Activated CD4-positive, alpha-beta T cell treated with anti-CD3 and anti-CD28 coated beads, Interleukin-2, Interleukin-4, amounts not matched to agents 100 ng/mL and 50 ng/mL, durations not matched to agents 16 hours and 8 hours (primary cell): ENCODE measurements around the gene ADAMTS12.

ENCODE experiments used
- DNase-seq: peaks from one replicate; pipeline ENCODE4 v3.0.0-alpha.2; 2020; ENCODE audit warnings: low spot score

ADAMTS12 gene

GRCh38 chr5:33846851-33847250 lies 44.9 kb downstream of the ADAMTS12 start:
- DNase-seq: no peak

DNA sequence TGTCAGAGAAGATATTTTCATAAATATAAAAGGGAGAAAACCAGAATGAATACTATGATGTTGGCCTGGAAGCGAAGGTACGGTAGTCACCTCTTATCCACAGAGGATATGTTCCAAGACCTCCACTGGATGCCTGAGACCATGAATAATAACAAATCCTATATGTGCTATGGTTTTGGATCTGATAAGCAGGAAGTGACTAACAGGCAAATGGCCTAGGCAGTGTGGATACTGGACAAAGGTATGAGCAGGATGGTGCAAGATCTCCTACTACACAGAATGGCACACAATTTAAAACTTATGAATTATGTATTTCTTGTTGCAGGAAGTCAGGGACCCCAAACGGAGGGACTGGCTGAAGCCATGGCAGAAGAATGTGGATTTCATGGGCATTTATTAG lies 48.2 kb downstream of the ADAMTS12 start:
- no peak for DNase-seq

DNA sequence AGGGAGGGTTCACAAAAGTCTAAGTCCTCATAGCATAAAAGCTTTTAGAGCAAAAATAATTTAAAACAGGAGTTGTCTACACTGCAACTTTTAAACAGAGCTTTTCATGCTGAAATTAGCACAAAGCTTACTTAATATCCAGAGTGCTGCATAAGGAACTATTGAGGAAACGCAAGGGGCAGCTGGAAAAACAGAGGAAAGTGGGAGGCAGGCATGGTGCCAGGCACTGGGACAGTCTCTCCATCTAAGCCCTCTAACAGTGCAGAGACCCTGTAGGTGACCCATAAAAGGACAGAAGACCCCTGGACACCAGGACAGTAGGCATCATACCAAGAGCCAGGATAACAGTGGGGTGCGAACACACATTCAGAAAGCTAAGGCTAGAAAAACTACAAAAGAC lies 49.3 kb downstream of the ADAMTS12 start:
- no peak for DNase-seq

DNA sequence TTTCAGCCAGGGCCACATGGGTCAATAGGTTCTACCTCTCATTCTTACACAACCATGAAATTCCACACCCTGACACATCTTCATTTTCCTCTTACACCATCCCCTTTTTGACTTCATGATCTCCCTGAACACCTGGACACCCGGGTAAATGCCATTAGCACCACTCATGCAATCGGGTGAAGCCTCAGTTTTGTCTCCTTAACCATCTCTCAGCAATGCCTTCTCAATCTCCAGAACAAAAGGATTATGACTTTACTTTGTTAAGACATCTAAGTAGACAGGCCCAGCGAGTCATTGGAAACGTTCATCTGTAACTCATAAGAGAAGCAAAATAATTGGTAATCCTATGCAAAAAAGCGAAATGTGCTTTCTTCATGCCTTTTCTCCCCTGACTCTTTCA lies 49.9 kb downstream of the ADAMTS12 start:
- no peak for DNase-seq

- DNase-seq: peak; percentile 58
Measured at GRCh38 chr5:33840927-33841547, 50.8 kb downstream of the ADAMTS12 start.

GRCh38 chr5:33837301-33837700 lies 54.5 kb downstream of the ADAMTS12 start:
- DNase-seq: no peak

GRCh38 chr5:33834334-33834733 lies 57.5 kb downstream of the ADAMTS12 start:
- DNase-seq: no peak

- no peak for DNase-seq
Measured at GRCh38 chr5:33833237-33833575, 58.6 kb downstream of the ADAMTS12 start.

DNA sequence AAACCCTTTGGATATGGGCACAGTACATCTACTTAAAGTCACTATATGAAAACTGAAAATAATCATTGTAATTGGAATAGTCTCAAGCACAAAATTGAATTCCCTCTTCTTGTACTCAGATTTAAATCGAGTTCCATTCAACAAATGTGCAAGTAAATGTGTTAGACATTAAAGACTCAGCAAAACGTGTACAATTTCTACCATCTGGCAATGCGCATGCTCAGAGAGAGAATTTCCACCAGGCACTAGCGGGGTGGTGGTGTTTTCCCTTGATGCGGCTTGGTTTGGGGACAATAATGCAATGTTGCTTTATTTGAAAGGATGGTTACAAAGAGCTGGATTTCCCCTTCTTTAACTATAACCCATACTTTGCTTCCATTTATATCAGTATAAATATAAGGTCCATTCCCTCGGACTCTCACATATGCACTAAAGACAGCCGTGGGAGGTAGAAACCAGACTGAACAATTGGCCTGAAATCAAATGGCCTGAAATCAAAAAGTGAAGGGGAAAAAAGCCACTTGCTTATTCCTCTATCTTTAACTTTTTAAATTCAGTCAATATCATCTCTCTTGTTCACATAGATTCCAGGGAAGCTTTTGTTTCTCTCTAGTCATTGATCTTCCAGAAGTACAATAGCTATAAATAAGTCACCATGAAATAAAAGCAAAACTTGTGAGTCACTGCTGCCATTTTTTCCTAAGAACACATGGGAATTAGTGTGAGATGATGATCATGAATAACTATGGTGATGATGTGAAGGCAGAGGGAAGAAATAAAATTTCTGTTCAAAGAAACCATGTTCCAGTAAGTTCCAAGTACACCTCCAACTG lies 59.2 kb downstream of the ADAMTS12 start:
- DNase-seq: no peak

- DNase-seq: no peak
Measured at GRCh38 chr5:33831041-33831440, 60.7 kb downstream of the ADAMTS12 start.

- DNase-seq: no peak
Measured at GRCh38 chr5:33829430-33829829, 62.4 kb downstream of the ADAMTS12 start.

DNA sequence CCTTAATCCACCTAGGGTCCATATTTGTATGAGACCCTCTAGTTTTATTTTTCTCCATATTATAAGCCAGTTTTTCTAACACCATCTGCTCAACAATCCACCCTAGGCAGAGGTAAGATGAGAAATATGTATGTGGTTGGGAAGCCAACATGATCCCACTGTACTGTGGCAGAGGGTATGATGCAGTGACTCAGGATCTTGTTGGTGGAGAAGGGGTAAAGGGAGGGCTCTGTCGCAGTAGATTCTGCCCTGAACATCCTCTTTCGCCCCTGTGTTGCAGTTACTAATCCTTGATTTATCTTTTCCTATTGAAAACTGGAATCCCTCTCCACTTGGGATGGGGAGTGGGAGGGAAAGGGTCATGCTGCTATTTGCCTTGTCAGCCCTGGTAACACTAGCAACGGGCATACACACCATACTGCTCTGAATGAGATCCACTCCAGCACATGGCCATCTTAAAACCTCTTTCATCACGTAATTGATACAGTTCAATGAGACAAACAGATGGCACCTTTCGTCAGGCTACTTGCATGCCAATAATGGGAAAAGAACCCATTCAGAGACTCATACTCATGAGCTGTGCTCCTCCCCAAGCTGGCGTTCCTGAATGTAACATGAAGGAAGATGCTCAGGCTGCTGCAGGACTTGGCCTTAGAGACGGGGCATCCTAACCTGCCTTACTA lies 63.0 kb downstream of the ADAMTS12 start:
- DNase-seq: no peak

DNA sequence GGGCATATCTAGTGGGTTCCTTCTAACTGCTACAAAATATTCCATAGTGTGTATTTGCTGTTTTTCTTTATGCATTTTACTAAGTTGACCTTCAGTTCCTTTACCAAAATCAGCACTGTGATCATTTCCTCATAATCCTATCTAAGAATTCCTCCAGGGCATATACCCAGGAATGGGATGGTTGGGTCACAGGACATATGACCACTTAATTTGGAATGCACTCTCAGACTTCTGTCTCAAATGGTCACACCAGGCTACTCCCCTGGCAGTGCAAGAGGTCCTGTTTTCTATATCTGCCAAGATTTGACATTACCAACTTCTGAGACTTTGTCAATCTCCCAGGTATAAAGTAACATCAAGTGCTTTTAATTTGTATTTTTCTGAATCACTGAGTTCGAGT lies 63.9 kb downstream of the ADAMTS12 start:
- no peak for DNase-seq

- DNase-seq: no peak
Measured at GRCh38 chr5:33827018-33827707, 64.6 kb downstream of the ADAMTS12 start.

DNA sequence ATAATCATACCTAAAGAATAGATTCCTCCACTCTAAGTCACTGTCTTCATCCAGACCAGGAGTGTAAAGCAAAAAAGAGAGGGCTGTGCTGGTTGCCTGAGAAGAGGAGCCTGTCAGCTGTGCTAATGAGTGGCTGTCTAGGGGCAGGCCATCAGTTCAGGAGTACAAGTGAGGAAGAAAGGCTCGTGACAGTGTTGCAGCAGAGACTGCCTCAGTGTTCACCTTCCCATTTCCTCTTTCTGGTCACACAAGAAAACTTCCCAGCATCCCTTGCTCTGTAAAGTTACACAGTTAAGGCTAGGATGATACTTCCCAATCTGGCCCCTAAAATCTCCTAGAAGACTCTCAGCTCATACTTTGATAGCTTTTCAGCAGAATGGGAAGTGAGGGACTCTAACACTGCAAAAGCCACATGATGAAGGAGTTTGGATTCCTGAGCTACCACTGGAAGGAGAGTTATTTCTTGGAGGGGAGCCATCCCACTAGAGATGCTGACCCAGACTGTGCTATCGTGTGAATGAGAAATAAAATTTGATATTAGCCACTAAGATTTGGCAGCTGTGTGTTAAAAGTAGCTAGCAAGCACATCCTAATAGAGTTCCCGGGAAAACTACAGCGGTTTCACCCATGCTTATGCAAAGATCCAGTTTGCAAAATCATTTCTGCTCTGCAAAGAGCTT lies 67.1 kb downstream of the ADAMTS12 start:
- DNase-seq: no peak

GRCh38 chr5:33817301-33817700 lies 74.5 kb downstream of the ADAMTS12 start:
- no peak for DNase-seq

DNA sequence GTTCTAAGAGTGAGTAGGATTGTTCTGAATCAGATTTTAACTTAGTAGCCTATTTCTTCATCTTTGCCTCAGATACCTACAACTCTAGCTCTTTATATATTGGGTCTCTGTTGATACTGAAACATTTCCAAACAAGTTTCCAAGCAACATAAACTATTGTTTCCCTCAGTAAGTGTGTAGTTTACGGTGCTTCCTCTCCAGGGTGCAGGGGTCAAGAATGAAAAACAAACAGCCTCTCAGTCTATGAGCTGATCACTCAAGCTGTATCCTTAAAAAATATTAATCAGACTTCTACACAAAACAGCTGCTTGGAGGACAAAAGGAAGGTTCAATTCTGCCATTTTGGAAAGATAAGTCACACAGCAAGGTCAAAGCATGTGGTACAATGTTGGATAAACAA lies 75.0 kb downstream of the ADAMTS12 start:
- DNase-seq: no peak

DNA sequence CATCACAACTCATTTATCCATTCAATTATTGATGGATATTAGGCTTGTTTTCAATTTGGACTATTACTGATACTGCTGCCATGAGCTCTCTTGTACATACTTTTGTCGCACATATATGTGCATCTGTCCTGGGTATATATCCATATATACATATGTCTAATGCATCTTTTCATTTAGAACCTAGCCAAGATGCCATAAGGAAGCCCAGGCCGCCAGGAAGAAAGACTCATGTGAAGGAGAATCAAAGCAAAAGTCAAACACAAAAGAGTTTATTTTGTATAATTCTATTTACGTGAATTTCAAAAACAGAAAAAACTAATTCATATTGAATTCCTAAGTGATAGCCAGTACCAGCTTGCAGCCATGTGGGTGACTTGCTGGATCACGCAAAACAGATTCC lies 79.0 kb downstream of the ADAMTS12 start:
- DNase-seq: no peak

GRCh38 chr5:33810491-33811120 lies 81.2 kb downstream of the ADAMTS12 start:
- DNase-seq: no peak

- no peak for DNase-seq
Measured at GRCh38 chr5:33809936-33810335, 81.9 kb downstream of the ADAMTS12 start.

- no peak for DNase-seq
Measured at GRCh38 chr5:33808699-33809098, 83.1 kb downstream of the ADAMTS12 start.

DNA sequence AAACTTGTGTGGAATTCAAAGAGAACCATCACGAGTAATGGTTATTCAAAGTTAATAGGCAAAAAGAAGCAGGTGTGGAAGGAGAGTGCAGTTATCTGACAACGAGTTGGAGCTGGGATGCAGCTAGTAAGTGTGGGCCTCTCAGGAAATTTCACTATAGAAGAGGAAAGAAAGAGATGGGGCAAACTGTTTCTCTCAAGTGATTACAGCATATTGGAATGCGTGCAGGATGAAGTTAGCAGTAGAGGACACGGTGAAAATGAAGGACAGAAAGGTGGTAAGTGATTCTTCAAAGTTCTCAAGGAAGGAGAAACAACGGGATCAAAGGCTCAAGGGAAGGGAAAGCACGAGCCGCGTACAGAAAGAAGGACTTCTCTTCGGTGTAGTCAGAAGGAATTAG lies 84.0 kb downstream of the ADAMTS12 start:
- DNase-seq: no peak
